Activated CD8-positive, alpha-beta T cell treated with anti-CD3 and anti-CD28 coated beads for 36 hours (primary cell): ENCODE data around the gene EXOC3L4. TPM values are rescaled to one million over a fixed set of nuclear protein-coding genes. Genes with fewer than 3 reads are reported as not detected.

Source experiments
- ATAC-seq: fragments of 200-7000 bp; cut with Tn5 transposase; one replicate; pipeline ENCODE4 v1.10.0; 2021; ENCODE audit warnings: mild to moderate bottlenecking, moderate library complexity
- CTCF ChIA-PET: fragments of 350-600 bp; sonication (Branson Sonifier 250); formaldehyde crosslinking; loops from one replicate; lab custom pipeline; 2021; ENCODE audit warnings: antibody characterized with exemption; lab: Charles Lee
- POLR2A ChIA-PET: fragments of 350-600 bp; sonication (Branson Sonifier 250); formaldehyde crosslinking; loops from one replicate; lab custom pipeline; 2021; ENCODE audit warnings: antibody characterized with exemption; lab: Charles Lee
- DNase-seq: peaks from one replicate; pipeline ENCODE4 v3.0.0-alpha.2; 2020
- H3K27ac Mint-ChIP-seq: one replicate; pipeline ENCODE4 v1.8.0; 2021; ENCODE audit warnings: mild to moderate bottlenecking, mixed read lengths
- H3K27me3 Mint-ChIP-seq: one replicate; pipeline ENCODE4 v1.8.0; 2021; ENCODE audit warnings: mixed read lengths
- H3K36me3 Mint-ChIP-seq: one replicate; pipeline ENCODE4 v1.8.0; 2021; ENCODE audit warnings: low read depth, mixed read lengths
- H3K4me1 Mint-ChIP-seq: one replicate; pipeline ENCODE4 v1.8.0; 2021; ENCODE audit warnings: low read depth, mixed read lengths
- H3K4me3 Mint-ChIP-seq: one replicate; pipeline ENCODE4 v1.8.0; 2021; ENCODE audit warnings: mild to moderate bottlenecking, moderate library complexity, mixed read lengths
- H3K9me3 Mint-ChIP-seq: one replicate; pipeline ENCODE4 v1.8.0; 2021; ENCODE audit warnings: mixed read lengths
- CTCF ChIP-seq: fragments of 200-600 bp; IDR thresholded peaks from one replicate; pipeline ENCODE4 v1.8.0; 2022; ENCODE audit warnings: antibody characterized with exemption, mild to moderate bottlenecking
- intact Hi-C: fragments of 100-400 bp; cut with micrococcal nuclease; formaldehyde crosslinking; loops from one replicate; pipeline ENCODE4 v1.10.0; 2022
- total RNA-seq, 2 experiments: library from RNA; stranded (reverse); gene quantifications; one replicate each; pipeline ENCODE4 v1.2.3, GENCODE V29; 2021

Gene EXOC3L4
- total RNA-seq, 2 experiments from 2014 or later, result not detected

- intact Hi-C loops, result no loop called here
Observed at GRCh38 chr14:103139132-103140025, 44.9 kb downstream of the EXOC3L4 start.

DNA sequence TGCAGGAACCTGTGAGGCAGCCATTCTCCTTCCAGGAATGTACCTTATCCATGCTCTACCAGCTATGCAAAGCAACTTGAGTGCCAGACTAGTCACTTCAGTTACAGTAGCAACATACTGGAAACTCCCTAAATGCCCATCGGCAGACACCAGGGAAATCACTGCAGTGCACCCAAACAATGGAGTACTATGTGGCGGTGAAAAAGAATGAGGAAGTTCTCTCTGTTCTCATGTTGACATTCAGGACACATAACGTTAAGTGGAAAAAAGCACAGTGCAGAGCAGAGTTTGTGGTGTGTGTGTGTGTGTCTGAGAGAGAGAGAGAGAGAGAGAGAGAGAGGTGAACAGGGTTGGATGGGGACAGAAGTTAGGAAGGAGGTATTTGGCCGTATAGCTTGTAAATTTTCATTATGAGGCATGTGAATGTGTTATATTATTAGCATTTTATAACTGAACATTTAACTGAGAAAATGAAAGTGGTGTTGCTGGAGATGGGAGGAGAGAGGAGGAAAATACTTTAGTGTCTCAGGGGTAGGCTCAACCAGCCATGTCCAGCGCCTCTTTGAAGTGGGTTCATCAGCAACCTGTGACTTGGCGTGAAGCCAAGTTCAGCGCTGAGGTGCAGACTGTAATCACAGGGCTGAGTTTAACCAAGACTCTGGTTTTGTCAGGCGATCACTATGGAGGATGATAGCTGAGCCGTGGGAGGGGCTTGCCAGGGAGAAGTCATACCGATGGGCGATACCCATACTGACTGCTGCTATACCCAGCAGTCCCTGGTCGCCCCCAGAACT lies 46.0 kb downstream of the EXOC3L4 start:
- no peak overlapping the region for H3K4me3 Mint-ChIP-seq
- no peaks in the 10 kb centered on the region for H3K36me3 Mint-ChIP-seq
- DNase-seq (no peak), ATAC-seq (peak; percentile 34)
- H3K27ac Mint-ChIP-seq, result no peak overlapping the region
- no peaks in the 10 kb centered on the region for H3K4me1 Mint-ChIP-seq
- intact Hi-C loops, result no loop called here
- TF ChIP-seq CTCF, result no peak
- POLR2A ChIA-PET, result no interaction called here
- H3K27me3 Mint-ChIP-seq, result peaks cover 5% of the 10 kb centered on the region
- H3K9me3 Mint-ChIP-seq, result no peaks in the 10 kb centered on the region
- CTCF ChIA-PET, result interaction anchor here (0.6 to 1.4 kb wide), 7 partner anchors 11 to 117 kb away, joined by 3 to 7 read pairs (median 4); no protein-coding TSS in a partner anchor

More at GRCh38 chr14:103139132-103140025, 44.9 kb downstream of the EXOC3L4 start:
- H3K4me1 Mint-ChIP-seq, result no peaks in the 10 kb centered on the region
- peaks cover 5% of the 10 kb centered on the region for H3K27me3 Mint-ChIP-seq
- no peak for ATAC-seq
- no peaks in the 10 kb centered on the region for H3K9me3 Mint-ChIP-seq
- H3K4me3 Mint-ChIP-seq, result no peak overlapping the region
- no peaks in the 10 kb centered on the region for H3K36me3 Mint-ChIP-seq
- no peak for DNase-seq
- POLR2A ChIA-PET, result no interaction called here
- no peak overlapping the region for H3K27ac Mint-ChIP-seq
- no peak for TF ChIP-seq CTCF
- CTCF ChIA-PET, result interaction anchor here (1.3 to 1.4 kb wide), 2 partner anchors 34 to 35 kb away, joined by 3 to 7 read pairs; no protein-coding TSS in a partner anchor

- Mint-ChIP-seq H3K27ac (no peak overlapping the region), H3K4me3 (no peak overlapping the region), H3K27me3 (peaks cover 10% of the 10 kb centered on the region), H3K4me1 (no peaks in the 10 kb centered on the region), H3K36me3 (no peaks in the 10 kb centered on the region), H3K9me3 (no peaks in the 10 kb centered on the region)
- peak; percentile 73 for TF ChIP-seq CTCF
- DNase-seq, result peak; percentile 66
- ChIA-PET POLR2A (no interaction called here), CTCF (interaction anchor here (1.0 to 2.4 kb wide), 8 partner anchors 12 to 45 kb away, joined by 3 to 14 read pairs (median 4); no protein-coding TSS in a partner anchor)
- intact Hi-C loops, result no loop called here
- peak; percentile 61 for ATAC-seq
Observed at GRCh38 chr14:103141117-103141796, 46.7 kb downstream of the EXOC3L4 start.

DNA sequence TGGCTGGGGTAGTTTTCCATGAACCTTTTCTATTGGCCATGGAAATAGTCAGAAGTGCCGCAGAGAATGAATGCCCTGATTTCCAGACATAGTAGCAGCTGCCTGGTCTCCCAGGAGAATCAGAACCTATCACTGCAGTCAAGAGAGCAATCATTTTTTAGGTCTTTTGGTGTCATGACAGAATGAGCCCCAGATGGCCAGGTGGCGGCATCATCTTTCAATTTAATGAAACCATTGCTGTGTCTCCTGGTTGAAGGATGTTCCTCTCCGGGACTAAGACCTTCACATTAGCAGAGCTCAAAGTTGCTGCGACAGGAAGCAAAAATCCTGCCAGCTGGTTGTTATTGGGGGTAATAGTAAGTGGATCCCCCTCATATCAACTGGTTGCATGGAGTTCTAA lies 47.5 kb downstream of the EXOC3L4 start:
- TF ChIP-seq CTCF, result no peak
- Mint-ChIP-seq H3K36me3 (no peaks in the 10 kb centered on the region), H3K4me3 (no peak overlapping the region), H3K27me3 (peaks cover 10% of the 10 kb centered on the region), H3K9me3 (no peaks in the 10 kb centered on the region), H3K4me1 (no peaks in the 10 kb centered on the region), H3K27ac (no peak overlapping the region)
- DNase-seq, result no peak
- intact Hi-C loops, result no loop called here
- ChIA-PET POLR2A (no interaction called here), CTCF (interaction anchor here (1.0 to 2.4 kb wide), 4 partner anchors 37 to 44 kb away, joined by 3 to 14 read pairs (median 3); no protein-coding TSS in a partner anchor)
- no peak for ATAC-seq
